GM23338 (cell line): ENCODE measurements around the gene OXCT2. TPM values are rescaled to one million over a fixed set of nuclear protein-coding genes. Genes with fewer than 3 reads are reported as not detected.

Experiments
- ATAC-seq: fragments of 200-7000 bp; cut with Tn5 transposase; 3 replicates; pipeline ENCODE4 v1.9.1; 2020
- DNase-seq: peaks from one replicate; pipeline ENCODE4 v3.0.0-alpha.2; 2015; ENCODE audit warnings: low spot score
- H2AFZ ChIP-seq: fragments of 200-600 bp; sonication (generic); 2 replicates; pipeline ENCODE4 v1.8.0; 2016; ENCODE audit warnings: antibody characterized with exemption, mild to moderate bottlenecking, moderate library complexity
- H3F3A ChIP-seq: fragments of 200-600 bp; sonication (generic); replicated peaks from 2 replicates; pipeline ENCODE4 v1.8.0; 2017; ENCODE audit warnings: antibody characterized with exemption, mixed run types, low read depth
- H3K27ac ChIP-seq: fragments of 200-600 bp; sonication (generic); 2 replicates; pipeline ENCODE4 v1.6.1; 2016; ENCODE audit warnings: low read depth
- H3K27me3 ChIP-seq: fragments of 200-600 bp; sonication (generic); 2 replicates; pipeline ENCODE4 v1.8.0; 2016; ENCODE audit warnings: mild to moderate bottlenecking, mixed run types, moderate library complexity; ENCODE audit not compliant: insufficient read depth
- H3K36me3 ChIP-seq: fragments of 200-600 bp; sonication (generic); 2 replicates; pipeline ENCODE4 v1.8.0; 2016; ENCODE audit warnings: mild to moderate bottlenecking; ENCODE audit not compliant: insufficient read depth
- H3K4me1 ChIP-seq: fragments of 200-600 bp; sonication (generic); 2 replicates; pipeline ENCODE4 v1.8.0; 2016; ENCODE audit warnings: mild to moderate bottlenecking, moderate library complexity; ENCODE audit not compliant: insufficient read depth
- H3K4me2 ChIP-seq: fragments of 200-600 bp; sonication (generic); 2 replicates; pipeline ENCODE4 v1.7.1; 2017; ENCODE audit warnings: mixed run types
- H3K4me3 ChIP-seq: fragments of 200-600 bp; sonication (generic); 2 replicates; pipeline ENCODE4 v1.6.1; 2016; ENCODE audit warnings: mixed run types
- H3K79me2 ChIP-seq: fragments of 200-600 bp; sonication (generic); replicated peaks from 2 replicates; pipeline ENCODE4 v1.8.0; 2017; ENCODE audit warnings: mild to moderate bottlenecking; ENCODE audit not compliant: insufficient read depth
- H3K9me2 ChIP-seq: fragments of 200-600 bp; sonication (generic); 2 replicates; pipeline ENCODE4 v1.8.0; 2017; ENCODE audit not compliant: insufficient read depth
- H4K20me1 ChIP-seq: fragments of 200-600 bp; sonication (generic); replicated peaks from 2 replicates; pipeline ENCODE4 v1.8.0; 2017; ENCODE audit warnings: mild to moderate bottlenecking; ENCODE audit not compliant: insufficient read depth
- H3K27ac Mint-ChIP-seq: 2 replicates; pipeline ENCODE4 v1.8.0; 2020; ENCODE audit warnings: inconsistent platforms, mild to moderate bottlenecking, moderate library complexity, mixed read lengths
- H3K27me3 Mint-ChIP-seq: 3 replicates; pipeline ENCODE4 v1.8.0; 2022; ENCODE audit warnings: low read depth, mild to moderate bottlenecking, moderate library complexity, mixed read lengths, inconsistent platforms; ENCODE audit not compliant: insufficient read depth, poor library complexity
- H3K36me3 Mint-ChIP-seq: 3 replicates; pipeline ENCODE4 v1.8.0; 2021; ENCODE audit warnings: low read depth, mild to moderate bottlenecking, inconsistent platforms, moderate library complexity, mixed read lengths
- H3K4me1 Mint-ChIP-seq: 3 replicates; pipeline ENCODE4 v1.8.0; 2020; ENCODE audit warnings: mild to moderate bottlenecking, inconsistent platforms, mixed read lengths
- H3K4me3 Mint-ChIP-seq: 3 replicates; pipeline ENCODE4 v1.8.0; 2021; ENCODE audit warnings: moderate library complexity, mild to moderate bottlenecking, inconsistent platforms, mixed read lengths
- H3K9me3 Mint-ChIP-seq: 3 replicates; pipeline ENCODE4 v1.8.0; 2020; ENCODE audit warnings: moderate library complexity, mild to moderate bottlenecking, inconsistent platforms, mixed read lengths
- CREB1 ChIP-seq: fragments of 250-450 bp; sonication (Bioruptor Pico); IDR thresholded peaks from 2 replicates; pipeline ENCODE4 v1.5.0; 2020; ENCODE audit warnings: low read depth, mild to moderate bottlenecking, moderate library complexity
- EZH2 ChIP-seq: fragments of 200-600 bp; sonication (generic); IDR thresholded peaks from one replicate; pipeline ENCODE4 v1.8.0; 2017; ENCODE audit warnings: antibody characterized with exemption, mild to moderate bottlenecking, low read depth; ENCODE audit not compliant: unreplicated experiment
- EZH2phosphoT487 ChIP-seq: fragments of 200-600 bp; sonication (generic); IDR thresholded peaks from one replicate; pipeline ENCODE4 v1.8.1; 2018; ENCODE audit warnings: antibody characterized with exemption; ENCODE audit not compliant: unreplicated experiment
- JUNB ChIP-seq: IDR thresholded peaks from one replicate; pipeline ENCODE4 v1.6.1; 2016; ENCODE audit warnings: antibody characterized with exemption; ENCODE audit not compliant: unreplicated experiment
- NANOG ChIP-seq: IDR thresholded peaks from 2 replicates; pipeline ENCODE4 v1.6.1; 2016; ENCODE audit warnings: antibody characterized with exemption, borderline replicate concordance
- POLR2AphosphoS5 ChIP-seq: IDR thresholded peaks from 2 replicates; pipeline ENCODE4 v1.6.1; 2016; ENCODE audit warnings: antibody characterized with exemption, low read depth
- STAT1 ChIP-seq: IDR thresholded peaks from one replicate; pipeline ENCODE4 v1.6.1; 2016; ENCODE audit warnings: antibody characterized with exemption; ENCODE audit not compliant: unreplicated experiment
- ZNF114 ChIP-seq: fragments of 250-450 bp; sonication (Bioruptor Pico); IDR thresholded peaks from 2 replicates; pipeline ENCODE4 v1.5.0; 2020; ENCODE audit warnings: mild to moderate bottlenecking, moderate library complexity
- ZNF331 ChIP-seq: fragments of 250-450 bp; sonication (Bioruptor Pico); IDR thresholded peaks from 2 replicates; pipeline ENCODE4 v1.5.0; 2020; ENCODE audit warnings: low read depth, mild to moderate bottlenecking, moderate library complexity
- polyA plus RNA-seq: library from polyadenylated mRNA; unstranded; fragments of >200 nt; fragmentation: Nextera tagmentation; extraction: Ambion mirVana; gene quantifications from 2 replicates; pipeline ENCODE4 v1.2.1, GENCODE V29; 2016
- total RNA-seq: library from RNA; depleted of rRNA; stranded (reverse); fragments of >200 nt; shearing (Covaris generic); gene quantifications from 2 replicates; pipeline ENCODE4 v1.2.3, GENCODE V29; 2014
- TF ChIP-seq, protein P1 (sequence below): fragments of 250-450 bp; sonication (Bioruptor Pico); IDR thresholded peaks from 2 replicates; pipeline ENCODE4 v1.5.0; 2020; ENCODE audit warnings: mild to moderate bottlenecking, moderate library complexity
- TF ChIP-seq, protein P2 (sequence below): IDR thresholded peaks from 2 replicates; pipeline ENCODE4 v1.6.1; 2016; ENCODE audit warnings: antibody characterized with exemption
- TF ChIP-seq, protein P3 (sequence below): IDR thresholded peaks from one replicate; pipeline ENCODE4 v1.6.1; 2018; ENCODE audit warnings: antibody characterized with exemption; ENCODE audit not compliant: unreplicated experiment
- TF ChIP-seq, protein P4 (sequence below), 2 experiments: fragments of 200-600 bp in 1 of 2; sonication (generic) in 1 of 2; conservative IDR thresholded peaks; 2 replicates each; pipeline versions ENCODE4 v1.5.1 to v1.6.1; 2016 to 2017; ENCODE audit warnings: antibody characterized with exemption in 2 of 2, low read depth in 2 of 2, mild to moderate bottlenecking in 2 of 2, moderate library complexity in 1 of 2

The OXCT2 gene
- total and polyA plus RNA-seq, 2 experiments from 2014 or later = 1.4 to 2.8 TPM

DNA sequence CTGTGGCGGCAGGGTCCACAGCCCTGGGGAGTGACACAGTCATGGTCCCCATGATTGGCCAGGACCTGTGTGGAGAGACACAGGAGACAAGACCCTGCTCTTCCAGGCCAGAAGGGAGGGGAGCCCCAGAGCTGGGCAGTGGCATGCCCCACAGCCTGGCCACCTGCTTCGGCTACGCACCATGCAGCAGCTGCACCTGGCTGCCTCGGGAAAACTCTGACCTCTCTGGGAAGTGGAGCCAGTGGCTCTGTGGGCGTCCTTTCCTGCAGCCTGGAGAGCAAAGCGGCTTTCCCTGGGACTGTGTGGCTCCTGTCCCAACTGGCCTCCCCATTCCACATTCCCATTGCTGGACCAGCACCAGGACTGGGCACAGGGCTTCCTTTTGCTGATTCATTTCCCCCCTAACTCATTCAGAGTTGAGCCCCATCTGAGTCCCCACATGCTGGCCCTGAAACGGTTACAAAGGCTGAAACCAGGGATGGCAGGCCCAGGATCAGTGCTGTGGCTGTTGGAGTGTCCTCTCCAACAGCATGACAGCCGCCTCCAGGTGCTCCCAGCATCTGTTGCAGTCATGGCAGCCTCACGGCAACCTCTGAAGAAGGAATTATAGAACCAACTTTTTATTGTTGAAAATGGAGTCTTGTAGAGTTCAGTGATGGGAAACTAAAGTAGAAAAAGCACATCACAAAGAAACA, 15.0 kb downstream of the OXCT2 start:
- H3K4me2 ChIP-seq = no peak overlapping the region
- DNase-seq = no peak
- no peak overlapping the region for H3K27ac ChIP-seq
- Mint-ChIP-seq H3K9me3 (peaks cover 11% of the 10 kb centered on the region; the same call in 2 of the 3 replicates), H3K4me1 (no peaks in the 10 kb centered on the region; the same call in 2 of the 3 replicates), H3K27me3 (peaks cover 2% of the 10 kb centered on the region), H3K27ac (no peak overlapping the region), H3K4me3 (no peak overlapping the region; the same call in 2 of the 3 replicates), H3K36me3 (peaks cover 45% of the 10 kb centered on the region)
- TF ChIP-seq POLR2AphosphoS5 (no peak), ZNF331 (CRISPR knock-in tag) (no peak), CREB1 (CRISPR knock-in tag) (no peak), EZH2phosphoT487 (no peak), EZH2 (no peak), NANOG (no peak), STAT1 (no peak), ZNF114 (CRISPR knock-in tag) (no peak), JUNB (no peak)
- TF ChIP-seq, protein P1, sequence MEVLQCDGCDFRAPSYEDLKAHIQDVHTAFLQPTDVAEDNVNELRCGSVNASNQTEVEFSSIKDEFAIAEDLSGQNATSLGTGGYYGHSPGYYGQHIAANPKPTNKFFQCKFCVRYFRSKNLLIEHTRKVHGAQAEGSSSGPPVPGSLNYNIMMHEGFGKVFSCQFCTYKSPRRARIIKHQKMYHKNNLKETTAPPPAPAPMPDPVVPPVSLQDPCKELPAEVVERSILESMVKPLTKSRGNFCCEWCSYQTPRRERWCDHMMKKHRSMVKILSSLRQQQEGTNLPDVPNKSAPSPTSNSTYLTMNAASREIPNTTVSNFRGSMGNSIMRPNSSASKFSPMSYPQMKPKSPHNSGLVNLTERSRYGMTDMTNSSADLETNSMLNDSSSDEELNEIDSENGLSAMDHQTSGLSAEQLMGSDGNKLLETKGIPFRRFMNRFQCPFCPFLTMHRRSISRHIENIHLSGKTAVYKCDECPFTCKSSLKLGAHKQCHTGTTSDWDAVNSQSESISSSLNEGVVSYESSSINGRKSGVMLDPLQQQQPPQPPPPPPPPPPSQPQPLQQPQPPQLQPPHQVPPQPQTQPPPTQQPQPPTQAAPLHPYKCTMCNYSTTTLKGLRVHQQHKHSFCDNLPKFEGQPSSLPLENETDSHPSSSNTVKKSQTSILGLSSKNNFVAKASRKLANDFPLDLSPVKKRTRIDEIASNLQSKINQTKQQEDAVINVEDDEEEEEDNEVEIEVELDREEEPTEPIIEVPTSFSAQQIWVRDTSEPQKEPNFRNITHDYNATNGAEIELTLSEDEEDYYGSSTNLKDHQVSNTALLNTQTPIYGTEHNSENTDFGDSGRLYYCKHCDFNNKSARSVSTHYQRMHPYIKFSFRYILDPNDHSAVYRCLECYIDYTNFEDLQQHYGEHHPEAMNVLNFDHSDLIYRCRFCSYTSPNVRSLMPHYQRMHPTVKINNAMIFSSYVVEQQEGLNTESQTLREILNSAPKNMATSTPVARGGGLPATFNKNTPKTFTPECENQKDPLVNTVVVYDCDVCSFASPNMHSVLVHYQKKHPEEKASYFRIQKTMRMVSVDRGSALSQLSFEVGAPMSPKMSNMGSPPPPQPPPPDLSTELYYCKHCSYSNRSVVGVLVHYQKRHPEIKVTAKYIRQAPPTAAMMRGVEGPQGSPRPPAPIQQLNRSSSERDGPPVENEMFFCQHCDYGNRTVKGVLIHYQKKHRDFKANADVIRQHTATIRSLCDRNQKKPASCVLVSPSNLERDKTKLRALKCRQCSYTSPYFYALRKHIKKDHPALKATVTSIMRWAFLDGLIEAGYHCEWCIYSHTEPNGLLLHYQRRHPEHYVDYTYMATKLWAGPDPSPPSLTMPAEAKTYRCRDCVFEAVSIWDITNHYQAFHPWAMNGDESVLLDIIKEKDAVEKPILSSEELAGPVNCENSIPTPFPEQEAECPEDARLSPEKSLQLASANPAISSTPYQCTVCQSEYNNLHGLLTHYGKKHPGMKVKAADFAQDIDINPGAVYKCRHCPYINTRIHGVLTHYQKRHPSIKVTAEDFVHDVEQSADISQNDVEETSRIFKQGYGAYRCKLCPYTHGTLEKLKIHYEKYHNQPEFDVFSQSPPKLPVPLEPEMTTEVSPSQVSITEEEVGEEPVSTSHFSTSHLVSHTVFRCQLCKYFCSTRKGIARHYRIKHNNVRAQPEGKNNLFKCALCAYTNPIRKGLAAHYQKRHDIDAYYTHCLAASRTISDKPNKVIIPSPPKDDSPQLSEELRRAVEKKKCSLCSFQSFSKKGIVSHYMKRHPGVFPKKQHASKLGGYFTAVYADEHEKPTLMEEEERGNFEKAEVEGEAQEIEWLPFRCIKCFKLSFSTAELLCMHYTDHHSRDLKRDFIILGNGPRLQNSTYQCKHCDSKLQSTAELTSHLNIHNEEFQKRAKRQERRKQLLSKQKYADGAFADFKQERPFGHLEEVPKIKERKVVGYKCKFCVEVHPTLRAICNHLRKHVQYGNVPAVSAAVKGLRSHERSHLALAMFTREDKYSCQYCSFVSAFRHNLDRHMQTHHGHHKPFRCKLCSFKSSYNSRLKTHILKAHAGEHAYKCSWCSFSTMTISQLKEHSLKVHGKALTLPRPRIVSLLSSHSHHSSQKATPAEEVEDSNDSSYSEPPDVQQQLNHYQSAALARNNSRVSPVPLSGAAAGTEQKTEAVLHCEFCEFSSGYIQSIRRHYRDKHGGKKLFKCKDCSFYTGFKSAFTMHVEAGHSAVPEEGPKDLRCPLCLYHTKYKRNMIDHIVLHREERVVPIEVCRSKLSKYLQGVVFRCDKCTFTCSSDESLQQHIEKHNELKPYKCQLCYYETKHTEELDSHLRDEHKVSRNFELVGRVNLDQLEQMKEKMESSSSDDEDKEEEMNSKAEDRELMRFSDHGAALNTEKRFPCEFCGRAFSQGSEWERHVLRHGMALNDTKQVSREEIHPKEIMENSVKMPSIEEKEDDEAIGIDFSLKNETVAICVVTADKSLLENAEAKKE (CRISPR knock-in tag) = no peak
- TF ChIP-seq, protein P2, sequence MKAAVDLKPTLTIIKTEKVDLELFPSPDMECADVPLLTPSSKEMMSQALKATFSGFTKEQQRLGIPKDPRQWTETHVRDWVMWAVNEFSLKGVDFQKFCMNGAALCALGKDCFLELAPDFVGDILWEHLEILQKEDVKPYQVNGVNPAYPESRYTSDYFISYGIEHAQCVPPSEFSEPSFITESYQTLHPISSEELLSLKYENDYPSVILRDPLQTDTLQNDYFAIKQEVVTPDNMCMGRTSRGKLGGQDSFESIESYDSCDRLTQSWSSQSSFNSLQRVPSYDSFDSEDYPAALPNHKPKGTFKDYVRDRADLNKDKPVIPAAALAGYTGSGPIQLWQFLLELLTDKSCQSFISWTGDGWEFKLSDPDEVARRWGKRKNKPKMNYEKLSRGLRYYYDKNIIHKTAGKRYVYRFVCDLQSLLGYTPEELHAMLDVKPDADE = no peak
- TF ChIP-seq, protein P3, sequence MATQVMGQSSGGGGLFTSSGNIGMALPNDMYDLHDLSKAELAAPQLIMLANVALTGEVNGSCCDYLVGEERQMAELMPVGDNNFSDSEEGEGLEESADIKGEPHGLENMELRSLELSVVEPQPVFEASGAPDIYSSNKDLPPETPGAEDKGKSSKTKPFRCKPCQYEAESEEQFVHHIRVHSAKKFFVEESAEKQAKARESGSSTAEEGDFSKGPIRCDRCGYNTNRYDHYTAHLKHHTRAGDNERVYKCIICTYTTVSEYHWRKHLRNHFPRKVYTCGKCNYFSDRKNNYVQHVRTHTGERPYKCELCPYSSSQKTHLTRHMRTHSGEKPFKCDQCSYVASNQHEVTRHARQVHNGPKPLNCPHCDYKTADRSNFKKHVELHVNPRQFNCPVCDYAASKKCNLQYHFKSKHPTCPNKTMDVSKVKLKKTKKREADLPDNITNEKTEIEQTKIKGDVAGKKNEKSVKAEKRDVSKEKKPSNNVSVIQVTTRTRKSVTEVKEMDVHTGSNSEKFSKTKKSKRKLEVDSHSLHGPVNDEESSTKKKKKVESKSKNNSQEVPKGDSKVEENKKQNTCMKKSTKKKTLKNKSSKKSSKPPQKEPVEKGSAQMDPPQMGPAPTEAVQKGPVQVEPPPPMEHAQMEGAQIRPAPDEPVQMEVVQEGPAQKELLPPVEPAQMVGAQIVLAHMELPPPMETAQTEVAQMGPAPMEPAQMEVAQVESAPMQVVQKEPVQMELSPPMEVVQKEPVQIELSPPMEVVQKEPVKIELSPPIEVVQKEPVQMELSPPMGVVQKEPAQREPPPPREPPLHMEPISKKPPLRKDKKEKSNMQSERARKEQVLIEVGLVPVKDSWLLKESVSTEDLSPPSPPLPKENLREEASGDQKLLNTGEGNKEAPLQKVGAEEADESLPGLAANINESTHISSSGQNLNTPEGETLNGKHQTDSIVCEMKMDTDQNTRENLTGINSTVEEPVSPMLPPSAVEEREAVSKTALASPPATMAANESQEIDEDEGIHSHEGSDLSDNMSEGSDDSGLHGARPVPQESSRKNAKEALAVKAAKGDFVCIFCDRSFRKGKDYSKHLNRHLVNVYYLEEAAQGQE = no peak
- TF ChIP-seq, protein P4, sequence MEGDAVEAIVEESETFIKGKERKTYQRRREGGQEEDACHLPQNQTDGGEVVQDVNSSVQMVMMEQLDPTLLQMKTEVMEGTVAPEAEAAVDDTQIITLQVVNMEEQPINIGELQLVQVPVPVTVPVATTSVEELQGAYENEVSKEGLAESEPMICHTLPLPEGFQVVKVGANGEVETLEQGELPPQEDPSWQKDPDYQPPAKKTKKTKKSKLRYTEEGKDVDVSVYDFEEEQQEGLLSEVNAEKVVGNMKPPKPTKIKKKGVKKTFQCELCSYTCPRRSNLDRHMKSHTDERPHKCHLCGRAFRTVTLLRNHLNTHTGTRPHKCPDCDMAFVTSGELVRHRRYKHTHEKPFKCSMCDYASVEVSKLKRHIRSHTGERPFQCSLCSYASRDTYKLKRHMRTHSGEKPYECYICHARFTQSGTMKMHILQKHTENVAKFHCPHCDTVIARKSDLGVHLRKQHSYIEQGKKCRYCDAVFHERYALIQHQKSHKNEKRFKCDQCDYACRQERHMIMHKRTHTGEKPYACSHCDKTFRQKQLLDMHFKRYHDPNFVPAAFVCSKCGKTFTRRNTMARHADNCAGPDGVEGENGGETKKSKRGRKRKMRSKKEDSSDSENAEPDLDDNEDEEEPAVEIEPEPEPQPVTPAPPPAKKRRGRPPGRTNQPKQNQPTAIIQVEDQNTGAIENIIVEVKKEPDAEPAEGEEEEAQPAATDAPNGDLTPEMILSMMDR (conservative IDR thresholded peaks at IDR 0.05; ENCODE audit: low read depth in 2 of 2) = no peak
- no peaks in the 10 kb centered on the region for H3K79me2 ChIP-seq
- no peaks in the 10 kb centered on the region for H3K27me3 ChIP-seq
- H3K36me3 ChIP-seq = no peaks in the 10 kb centered on the region; the same call in 1 of the 2 replicates
- no peak overlapping the region for H2AFZ ChIP-seq
- no peaks in the 10 kb centered on the region for H3F3A ChIP-seq
- 0 out of 2 replicates have a peak, but pooled peaks cover 3% of the 10 kb centered on the region for H4K20me1 ChIP-seq
- H3K4me1 ChIP-seq = no peaks in the 10 kb centered on the region
- H3K4me3 ChIP-seq = no peak overlapping the region
- H3K9me2 ChIP-seq = no peaks in the 10 kb centered on the region
- no peak for ATAC-seq
